HG03442 (cell line): ENCODE results near the gene DUXA.
"Not testable (repeated sequence)": the region's sequence is repeated elsewhere in the genome, so short reads cannot be mapped to it uniquely, and the experiment has no call there.

Source experiments
- ATAC-seq: cut with Tn5 transposase; IDR thresholded peaks from one replicate; pipeline ENCODE4 v1.9.1; 2021; ENCODE audit warnings: mild to moderate bottlenecking, moderate library complexity; ENCODE audit not compliant: unreplicated experiment

The DUXA gene

DNA sequence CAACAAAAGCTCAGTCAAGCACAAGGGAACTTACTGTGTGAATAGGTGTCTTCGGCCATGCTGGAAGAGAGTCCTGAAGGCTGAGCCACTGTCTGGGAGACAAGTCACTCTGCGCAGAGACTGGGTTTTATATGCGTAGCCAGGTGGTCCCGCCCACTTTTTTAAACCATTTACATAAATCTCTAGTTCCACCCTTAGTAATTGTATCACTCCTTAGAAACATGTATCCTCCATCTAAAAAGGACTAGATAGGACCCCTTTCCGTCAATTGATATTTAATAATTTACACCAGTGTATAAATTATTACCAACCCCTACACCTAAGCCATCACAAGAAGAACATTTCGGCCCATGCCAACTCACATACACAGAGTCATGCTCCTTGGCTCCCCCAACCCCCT, at the start of gene DUXA:
Gene DUXA (minus strand): TSS at position 101 of the 400 bp plus-strand sequence. CDS start 42 bp downstream, at position 59.
- no peak for ATAC-seq

DNA sequence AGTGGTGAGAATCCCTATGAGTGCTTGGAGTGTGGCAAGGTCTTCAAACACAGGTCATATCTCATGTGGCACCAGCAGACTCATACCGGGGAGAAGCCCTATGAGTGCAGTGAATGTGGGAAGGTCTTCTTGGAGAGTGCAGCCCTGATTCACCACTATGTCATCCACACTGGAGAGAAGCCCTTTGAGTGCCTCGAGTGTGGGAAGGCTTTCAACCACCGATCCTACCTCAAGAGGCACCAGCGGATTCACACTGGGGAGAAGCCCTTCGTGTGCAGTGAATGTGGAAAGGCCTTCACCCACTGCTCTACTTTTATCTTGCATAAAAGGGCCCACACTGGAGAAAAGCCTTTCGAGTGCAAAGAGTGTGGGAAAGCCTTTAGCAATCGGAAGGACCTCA, 44.8 kb upstream of the DUXA start:
- no peak for ATAC-seq

DNA sequence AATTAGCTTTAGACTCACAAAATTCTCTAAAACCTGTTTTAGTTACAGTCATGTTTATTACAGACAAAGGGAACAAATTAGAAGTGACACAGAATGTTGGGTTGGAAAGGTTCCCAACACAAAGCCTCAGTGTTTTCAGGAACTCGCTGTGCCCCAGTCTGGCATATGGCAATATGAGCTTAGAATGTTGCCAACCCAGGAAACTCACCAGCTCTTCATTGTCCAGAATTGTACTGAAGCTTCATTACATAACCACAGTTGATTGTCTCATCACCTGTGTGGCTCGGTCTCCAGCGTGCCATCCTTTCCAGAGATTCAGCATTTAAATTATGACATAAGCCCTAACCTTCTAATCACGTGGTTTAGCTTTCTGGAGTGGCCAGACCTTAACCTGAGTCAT, 43.1 kb upstream of the DUXA start:
- no peak for ATAC-seq

DNA sequence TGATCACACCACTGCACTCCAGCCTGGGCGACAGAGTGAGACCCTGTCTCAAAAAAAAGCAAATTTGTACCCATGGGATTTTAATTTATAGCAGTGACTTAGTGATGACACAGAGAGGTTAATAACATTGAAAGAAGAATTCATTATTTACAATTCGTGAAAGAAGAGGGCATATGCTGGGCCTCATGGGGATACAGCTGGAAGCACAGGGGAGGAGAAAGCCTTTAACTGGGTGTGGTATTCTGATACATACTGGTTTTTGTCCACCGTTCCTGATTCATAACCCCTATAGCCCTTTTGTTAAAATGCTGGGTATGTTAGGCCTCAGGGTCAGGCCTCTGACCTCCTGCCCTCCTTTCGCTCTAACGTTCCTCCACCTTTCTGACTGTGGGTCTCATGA, 34.9 kb upstream of the DUXA start:
- no peak for ATAC-seq

DNA sequence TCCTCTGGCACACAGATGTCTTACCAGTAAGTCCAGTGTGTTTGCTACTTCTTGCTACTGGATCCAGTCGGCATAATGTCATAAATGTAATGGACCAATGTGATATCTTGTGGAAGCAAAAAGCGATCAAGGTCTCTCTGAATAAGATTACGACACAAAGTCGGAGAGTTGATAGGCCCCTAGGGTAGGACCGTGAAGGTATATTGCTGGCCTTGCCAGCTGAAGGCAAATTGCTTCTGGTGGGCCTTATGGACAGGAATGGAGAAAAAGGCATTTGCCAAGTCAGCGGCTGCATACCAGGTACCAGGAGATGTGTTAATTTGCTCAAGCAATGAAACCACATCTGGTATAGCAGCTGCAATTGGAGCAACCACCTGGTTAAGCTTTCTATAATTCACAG, 30.6 kb upstream of the DUXA start:
- ATAC-seq: not testable (repeated sequence)

DNA sequence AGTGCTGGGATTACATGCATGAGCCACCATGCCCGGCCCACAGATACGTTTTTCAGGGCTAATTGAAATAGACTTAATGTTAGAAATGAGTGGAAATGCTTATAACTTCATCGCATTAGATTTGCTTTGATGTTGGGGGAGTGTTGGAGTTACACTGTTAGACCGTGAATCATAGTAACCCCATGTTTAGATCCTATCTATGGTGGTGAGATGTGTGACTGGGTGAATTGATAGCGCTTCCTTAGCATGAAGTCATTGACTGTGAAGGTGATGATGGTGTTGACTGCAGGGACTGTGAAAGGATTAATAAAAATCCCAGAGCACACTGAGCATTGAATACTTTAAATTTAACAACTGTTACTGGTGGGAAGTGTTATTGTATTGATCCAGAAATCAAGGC, 25.7 kb upstream of the DUXA start:
- ATAC-seq: no peak

DNA sequence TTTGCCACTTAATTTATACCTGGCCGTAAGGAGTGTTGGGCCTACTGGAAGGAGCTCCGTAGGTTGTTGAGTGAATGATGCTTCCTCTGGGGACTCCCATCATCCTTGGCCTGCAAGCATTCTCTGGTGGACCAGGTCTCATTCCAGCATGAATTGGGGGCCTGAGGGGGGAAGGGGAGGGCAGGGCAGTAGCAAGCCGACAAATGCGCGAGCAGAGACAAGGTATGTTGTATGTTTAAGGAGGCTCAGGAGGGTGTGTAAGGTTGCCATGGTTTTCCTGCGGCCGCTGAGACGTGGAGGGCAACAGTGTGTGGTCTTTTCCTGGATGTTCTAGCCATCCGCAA, 24.8 kb upstream of the DUXA start:
- no peak for ATAC-seq

DNA sequence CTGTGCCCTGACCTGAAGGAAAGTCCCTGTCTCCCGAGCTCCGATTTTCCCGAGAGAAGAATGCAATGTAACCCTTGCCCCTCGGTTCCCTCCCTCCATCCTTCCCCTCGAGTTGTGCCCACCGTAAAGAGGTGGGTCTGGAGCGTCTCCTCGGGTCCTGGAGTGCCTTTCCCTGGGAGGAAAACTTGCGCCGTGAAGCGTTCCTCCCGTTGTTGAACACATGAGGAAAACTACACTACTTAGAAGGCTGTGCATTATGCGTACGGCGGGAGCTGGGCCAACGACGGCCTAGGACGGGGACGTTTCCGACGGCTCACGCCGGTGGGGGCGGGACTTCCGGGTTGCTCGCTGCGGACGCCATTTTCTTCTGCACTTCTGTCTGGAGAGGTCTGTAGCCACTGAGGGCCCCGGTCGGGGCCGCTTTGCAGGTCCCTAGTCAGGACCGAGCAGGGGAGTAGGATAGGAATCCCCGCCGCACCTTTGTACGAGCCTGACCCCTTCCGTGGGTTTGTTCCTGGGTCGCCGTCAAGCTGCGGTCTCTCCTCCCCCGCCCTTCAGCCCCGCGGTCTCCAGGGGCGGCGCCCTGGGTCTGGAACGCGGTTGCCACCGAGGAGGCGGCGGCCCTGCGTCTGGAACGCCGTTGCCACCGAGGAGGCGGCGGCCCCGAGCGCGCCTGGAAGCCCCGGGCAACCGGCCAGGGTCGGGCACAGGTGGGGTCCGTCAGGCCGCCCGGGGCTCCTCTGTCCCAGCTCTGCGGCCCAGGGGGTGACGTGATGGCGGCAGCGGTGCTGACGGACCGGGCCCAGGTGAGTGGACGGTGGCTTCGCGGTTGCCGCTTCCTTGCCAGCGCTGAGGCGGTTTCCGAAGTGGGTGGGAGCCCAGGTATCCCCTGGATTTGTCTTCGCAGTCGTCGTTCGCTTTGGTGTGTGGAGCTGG, 24.1 kb upstream of the DUXA start, which contains the start of gene ZNF264:
Gene ZNF264 (plus strand): TSS at position 360 of the 936 bp plus-strand sequence. CDS start 414 bp downstream, at position 774.
- peak; percentile 93 for ATAC-seq

DNA sequence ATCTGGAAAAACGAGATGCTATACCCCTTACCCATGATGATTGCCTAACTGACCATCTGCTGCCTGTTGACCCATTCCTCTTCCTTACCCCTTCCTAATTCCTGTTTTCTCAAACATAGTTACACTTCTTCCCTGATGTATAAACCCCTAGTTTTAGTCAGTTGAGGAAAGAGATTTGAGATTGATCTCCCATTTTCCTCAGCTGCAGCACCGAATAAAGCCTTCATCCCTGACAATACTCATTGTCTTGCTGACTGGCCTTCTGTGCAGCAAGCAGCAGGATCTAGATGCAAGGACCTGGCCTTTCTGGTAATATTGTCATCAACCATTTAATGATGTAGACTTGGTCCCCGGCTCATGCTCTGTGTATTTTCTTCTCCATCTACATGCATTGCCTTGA, 23.0 kb upstream of the DUXA start:
- ATAC-seq: no peak

DNA sequence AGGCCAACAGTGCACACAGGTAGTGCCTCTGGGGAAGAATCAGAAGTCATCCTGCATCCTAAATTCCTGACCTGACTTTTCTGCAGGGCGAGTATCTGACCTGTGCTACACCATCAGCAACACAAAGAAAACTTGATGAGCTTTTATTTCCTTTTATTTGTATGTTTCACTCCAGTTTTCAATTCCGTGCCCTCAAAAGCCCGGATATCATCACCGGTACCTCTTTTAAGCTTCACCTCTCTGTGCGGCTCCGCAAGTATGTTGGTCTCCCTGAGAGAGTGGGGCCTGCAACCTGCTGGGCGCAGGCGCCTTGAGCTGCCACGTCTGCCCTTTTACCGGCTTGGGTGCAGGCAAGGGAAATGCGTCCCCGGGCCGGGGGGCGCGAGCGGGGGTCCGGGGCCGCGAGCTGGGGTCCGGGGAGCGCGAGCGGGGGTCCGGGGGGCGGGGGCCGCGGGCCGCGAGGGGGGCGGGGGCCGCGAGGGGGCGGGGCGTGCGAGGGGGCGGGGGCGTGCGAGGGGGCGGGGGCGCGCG, 4.3 kb upstream of the DUXA start:
- no peak for ATAC-seq

DNA sequence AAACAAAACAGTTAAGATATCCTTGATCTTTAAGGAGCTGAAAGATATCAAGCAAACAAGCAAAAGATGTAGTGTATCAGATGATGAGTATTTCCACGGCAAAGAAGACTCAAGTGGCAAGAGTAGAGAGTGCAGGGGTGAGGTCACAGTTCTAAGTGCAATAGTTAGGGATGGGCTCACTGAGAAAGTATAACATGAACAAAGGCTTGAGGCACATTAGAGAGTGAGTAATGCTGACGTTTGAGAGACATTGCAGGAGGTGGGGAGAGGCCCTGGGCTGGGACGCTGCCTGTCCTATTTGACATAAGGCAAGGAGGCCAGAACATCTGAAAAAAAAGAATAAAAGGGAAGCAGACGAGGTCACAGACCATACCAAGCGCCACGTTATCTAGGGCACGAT, 1.4 kb downstream of the DUXA start:
- no peak for ATAC-seq

DNA sequence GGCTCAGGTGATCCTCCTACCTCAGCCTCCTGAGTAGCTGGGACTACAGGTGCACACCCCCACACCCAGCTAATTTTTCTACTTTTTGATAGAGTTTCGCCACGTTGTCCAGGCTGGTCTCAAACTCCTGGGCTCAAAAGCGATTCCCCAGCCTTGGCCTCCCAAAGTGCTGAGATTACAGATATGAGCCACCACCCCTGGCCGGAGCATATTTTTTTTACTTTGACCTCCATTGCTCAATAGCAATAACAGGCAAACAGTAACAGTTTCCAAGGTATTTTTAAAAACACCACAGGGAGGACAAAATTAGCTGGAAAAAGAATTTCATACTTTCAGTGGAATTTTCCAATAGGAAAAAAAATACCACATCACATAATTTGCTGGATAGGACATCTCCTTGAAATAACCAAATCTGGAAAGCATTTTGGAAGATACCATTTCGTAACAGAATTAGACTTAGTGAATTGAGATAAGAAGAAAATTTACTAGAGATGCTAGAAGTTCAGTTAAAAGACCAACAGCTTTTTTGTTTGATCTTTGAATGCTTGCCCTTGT, 5.2 kb downstream of the DUXA start:
- ATAC-seq: no peak

DNA sequence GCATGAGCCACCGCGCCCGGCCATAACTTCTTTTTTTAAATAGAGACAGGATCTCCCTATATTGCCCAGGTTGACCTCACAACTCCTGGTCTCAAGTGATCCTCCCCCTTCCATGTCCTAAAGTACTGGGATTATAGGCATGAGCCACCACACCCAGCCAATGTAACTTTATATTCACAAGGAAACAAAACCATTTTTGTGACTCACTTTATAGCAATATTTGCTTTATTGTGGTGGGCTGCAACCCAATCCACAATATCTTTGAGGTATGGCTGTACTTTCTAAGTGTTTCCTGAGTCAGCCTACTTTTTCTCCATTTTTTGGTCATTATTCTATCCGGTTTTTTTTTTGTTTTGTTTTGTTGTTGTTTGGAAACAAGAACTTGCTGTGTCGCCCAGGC, 14.4 kb downstream of the DUXA start:
- no peak for ATAC-seq

DNA sequence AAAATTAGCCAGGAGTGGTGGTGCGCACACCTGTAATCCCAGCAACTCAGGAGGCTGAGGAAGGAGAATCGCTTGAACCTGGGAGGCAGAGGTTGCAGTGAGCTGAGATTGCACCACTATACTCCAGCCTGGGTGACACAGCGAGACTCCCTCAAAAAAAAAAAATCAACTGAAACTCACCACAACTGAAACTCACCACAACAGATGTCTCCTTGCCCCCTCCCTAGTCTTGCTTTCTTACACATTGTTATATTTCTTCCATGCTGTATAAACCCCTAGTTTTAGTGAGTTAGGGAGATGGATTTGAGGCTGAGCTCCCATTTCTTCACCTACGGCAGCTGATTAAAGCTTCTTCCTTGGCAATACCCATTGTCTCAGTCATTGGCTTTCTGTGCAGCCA, 25.6 kb downstream of the DUXA start:
- ATAC-seq: no peak

DNA sequence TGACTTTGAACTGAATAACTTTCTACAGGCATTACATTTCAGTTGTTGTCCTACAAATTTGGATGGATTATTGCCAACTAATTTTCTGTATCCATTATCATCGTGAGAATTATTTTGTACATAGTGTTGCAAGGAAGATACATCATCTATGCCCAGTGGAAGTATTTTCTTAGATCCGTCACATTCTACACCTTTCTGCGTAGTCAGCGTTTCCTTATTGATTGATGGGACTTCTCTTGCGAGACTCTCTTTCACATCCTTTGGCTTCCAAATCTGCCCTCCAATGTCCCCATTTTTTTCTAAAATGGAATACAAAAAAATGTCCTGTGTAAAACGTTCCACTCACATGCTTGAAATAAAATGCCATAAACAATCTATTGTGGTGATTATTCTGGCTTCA, 31.5 kb downstream of the DUXA start:
- no peak for ATAC-seq

DNA sequence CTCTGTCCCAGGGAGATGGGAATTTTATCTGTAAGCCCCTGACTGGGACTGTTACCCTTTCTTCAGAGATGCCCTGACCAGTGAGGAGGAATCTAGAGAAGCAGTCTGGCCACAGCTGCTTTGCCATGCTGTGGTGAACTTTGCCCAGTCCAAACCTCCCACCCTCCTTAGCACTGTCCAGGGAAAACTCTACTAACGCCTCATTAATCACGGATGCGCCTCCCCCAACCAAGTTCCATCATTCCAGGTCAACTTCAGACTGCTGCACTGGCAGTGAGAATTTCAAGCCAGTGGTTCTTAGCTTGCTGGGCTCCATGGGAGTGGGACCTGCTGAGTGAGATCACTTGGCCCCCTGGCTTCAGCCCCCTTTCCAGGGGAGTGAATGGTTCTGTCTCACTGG, 39.9 kb downstream of the DUXA start:
- ATAC-seq: not testable (repeated sequence)

DNA sequence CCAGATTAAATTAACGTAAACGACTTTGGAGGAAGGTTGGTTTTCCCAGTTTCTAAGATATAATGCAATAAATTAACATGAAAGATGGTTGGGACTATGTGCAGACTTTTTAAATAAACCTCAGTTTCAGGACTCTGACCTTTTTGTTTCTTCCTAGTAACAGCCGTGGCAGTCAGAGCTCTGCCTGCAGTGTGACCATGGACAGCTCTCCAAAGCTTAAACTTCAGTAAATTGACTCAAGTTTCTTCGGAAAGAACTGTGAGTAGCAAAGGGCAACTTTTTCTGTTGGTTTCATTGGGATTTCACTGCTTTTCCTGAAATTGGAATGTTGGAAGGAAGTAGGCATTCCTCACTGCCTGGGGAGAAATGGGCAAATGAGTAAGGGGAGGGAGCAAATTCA, 43.4 kb downstream of the DUXA start:
- ATAC-seq: no peak

DNA sequence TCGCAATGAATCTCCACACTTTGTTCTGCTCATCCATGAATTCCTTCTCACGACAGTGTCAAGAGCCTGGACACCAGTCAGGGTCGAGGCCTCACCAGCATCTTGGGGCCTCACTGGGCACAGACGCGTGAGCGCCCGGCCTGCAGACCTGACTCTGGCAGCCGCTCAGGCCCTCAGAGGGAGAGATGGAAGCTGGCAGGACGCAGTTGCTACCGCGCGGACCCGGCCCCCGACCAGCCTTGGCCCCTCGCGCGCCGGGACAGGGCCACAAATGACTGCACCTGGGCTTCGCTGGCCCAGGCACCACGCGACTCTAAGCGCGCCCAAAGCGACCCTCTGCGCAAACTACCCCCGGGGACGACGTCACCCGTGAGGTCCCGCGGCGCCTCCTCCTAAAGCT, 48.4 kb downstream of the DUXA start:
- no peak for ATAC-seq

DNA sequence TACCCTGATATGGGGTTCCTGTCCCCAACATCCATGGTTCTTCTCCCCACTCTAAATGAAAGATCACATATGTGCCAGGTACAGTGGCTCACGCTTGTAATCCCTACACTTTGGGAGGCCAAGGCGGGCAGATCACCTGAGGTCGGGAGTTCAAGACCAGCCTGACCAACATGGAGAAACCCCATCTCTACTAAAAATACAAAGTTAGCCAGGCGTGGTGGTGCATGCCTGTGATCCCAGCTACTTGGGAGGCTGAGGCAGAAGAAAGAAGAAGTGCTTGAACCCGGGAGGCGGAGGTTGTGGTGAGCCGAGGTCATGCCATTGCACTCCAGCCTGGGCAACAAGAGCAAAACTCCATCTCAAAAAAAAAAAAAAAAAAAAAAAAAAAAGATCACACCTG, 53.8 kb downstream of the DUXA start:
- ATAC-seq: not testable (repeated sequence)

DNA sequence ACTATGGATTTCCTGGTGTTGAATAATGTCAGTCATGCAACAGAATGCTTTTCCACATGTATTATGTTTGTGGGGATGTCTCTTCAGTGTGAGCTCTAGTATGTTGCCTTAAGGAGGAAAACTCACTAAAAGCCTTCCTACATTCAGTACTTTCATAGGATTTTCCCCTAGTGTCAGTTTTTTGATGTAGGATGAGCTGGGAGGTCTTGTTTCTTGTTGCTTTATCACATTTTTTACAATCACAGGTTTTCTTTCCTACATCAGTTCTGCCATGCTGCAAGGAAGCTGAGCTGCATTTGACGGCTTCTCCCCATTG, 56.0 kb downstream of the DUXA start:
- no peak for ATAC-seq

DNA sequence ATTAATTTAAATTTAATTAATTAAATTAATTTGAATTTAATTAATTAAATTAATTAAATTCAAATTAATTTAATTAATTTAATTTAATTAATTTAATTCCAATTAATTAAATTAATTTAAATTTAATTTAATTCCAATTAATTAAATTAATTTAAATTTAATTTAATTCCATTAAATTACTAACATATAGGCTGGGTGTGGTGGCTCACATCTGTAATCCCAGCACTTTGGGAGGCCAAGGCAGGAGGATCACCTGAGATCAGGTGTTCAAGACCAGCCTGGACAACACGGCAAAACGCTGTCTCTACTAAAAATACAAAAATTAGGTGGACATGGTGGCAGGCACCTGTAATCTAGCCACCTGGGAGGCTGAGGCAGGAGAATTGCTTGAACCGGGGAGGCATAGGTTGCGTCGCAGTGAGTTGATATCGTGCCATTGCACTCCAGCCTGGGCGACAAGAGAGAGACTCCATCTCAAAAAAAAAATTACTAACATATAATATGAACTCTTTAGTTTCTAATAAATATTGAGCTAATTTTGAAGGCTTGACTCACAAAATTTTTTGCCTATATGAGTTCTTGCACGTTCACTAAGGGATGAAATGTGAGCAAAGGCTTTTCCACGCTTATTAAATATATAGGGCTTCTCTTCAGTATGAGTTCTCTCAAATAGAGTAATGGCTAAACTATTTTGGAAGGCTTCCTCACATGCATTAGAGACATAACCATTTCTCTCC, 56.5 kb downstream of the DUXA start:
- no peak for ATAC-seq
